ENCODE results near the gene VWA3A.
"Not testable (repeated sequence)": the region's sequence is repeated elsewhere in the genome, so short reads cannot be mapped to it uniquely, and the experiment has no call there.

The VWA3A gene, protein sequence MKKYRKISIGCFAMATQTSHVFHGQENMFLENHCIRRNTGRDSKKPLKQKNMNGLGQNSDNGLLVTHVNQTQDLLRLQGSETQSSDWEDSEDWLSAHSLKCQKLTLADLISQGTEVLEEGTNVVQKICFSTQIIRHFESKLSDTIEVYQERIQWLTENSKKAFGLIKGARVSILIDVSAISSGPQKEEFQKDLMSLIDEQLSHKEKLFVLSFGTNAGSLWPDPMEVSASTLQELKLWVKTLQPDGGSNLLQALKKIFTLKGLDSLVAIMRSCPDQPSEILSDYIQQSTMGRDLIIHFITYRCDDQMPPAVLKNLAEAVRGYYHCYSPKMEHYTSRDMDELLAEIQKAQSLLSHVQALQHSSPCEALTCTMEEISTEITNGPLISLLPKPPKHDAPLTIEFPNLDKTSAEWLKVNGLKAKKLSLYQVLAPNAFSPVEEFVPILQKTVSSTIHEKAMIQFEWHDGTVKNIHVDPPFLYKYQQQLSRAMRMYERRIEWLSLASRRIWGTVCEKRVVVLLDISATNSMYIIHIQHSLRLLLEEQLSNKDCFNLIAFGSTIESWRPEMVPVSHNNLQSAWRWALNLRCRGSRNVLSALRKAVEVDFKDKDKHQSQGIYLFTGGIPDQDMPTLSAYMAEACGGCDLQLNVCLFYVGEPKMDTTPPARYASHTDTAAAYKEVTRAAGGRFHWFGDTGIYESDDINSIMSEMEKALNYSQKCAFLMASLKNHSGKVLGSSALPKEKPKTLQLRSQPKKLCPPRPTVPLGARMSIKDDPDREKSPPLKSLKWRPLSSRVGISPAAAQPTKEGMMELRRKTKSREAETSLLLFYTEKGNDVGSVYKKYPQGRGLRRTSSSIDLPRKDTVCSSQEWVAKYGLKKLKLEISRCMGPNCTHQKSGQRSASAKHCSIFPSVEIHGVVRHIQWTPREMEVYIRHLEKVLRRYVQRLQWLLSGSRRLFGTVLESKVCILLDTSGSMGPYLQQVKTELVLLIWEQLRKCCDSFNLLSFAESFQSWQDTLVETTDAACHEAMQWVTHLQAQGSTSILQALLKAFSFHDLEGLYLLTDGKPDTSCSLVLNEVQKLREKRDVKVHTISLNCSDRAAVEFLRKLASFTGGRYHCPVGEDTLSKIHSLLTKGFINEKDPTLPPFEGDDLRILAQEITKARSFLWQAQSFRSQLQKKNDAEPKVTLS

DNA sequence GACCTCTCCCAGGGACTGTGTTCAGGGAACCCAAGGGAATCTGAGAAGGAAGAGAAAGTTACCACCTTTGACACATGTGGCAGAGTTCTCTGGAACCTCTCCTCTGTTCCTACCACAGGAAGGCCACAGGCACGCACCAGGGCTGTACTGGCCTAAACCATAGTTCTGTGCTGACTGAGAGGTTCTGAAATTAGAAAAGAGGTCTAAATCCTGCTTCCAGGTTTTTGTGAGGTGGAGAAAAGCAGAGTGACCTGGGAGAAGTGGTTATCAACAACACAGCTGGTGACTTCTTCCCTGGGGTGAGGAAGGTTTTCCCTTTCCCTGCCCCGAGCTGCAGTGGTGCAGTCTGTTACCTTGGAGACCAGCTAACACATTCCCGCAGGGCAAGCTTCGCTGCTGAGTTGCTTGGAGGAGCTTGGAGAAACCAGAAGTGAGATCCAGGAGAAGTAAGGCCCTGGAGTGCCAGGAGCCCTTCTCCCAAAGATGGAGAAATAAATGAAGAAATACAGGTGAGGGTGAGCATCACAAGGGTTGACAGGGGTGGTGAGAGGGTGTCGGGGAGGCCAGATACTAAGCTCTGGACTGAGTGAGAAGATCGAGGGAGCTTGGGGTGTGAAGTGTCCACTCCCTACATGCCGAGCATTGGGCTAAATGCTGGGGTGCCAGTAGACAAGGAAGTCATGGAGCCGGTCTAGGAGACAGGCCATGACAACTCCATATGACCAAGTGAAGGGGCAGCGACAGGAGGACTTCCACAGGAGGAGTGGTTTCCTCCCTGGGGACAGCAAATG lies at the start of gene VWA3A:
VWA3A (plus strand) TSS at position 399 of the 791 bp plus-strand sequence; CDS start at position 496, 97 bp downstream.
- TF ChIP-seq ZFX (IDR thresholded peaks at IDR 0.05; ENCODE audit: borderline replicate concordance): no peak
- TF ChIP-seq, protein P1, sequence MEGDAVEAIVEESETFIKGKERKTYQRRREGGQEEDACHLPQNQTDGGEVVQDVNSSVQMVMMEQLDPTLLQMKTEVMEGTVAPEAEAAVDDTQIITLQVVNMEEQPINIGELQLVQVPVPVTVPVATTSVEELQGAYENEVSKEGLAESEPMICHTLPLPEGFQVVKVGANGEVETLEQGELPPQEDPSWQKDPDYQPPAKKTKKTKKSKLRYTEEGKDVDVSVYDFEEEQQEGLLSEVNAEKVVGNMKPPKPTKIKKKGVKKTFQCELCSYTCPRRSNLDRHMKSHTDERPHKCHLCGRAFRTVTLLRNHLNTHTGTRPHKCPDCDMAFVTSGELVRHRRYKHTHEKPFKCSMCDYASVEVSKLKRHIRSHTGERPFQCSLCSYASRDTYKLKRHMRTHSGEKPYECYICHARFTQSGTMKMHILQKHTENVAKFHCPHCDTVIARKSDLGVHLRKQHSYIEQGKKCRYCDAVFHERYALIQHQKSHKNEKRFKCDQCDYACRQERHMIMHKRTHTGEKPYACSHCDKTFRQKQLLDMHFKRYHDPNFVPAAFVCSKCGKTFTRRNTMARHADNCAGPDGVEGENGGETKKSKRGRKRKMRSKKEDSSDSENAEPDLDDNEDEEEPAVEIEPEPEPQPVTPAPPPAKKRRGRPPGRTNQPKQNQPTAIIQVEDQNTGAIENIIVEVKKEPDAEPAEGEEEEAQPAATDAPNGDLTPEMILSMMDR (IDR thresholded peaks at IDR 0.05): no peak
- H3K27ac ChIP-seq: peak within 1 kb of the TSS; percentile 75

DNA sequence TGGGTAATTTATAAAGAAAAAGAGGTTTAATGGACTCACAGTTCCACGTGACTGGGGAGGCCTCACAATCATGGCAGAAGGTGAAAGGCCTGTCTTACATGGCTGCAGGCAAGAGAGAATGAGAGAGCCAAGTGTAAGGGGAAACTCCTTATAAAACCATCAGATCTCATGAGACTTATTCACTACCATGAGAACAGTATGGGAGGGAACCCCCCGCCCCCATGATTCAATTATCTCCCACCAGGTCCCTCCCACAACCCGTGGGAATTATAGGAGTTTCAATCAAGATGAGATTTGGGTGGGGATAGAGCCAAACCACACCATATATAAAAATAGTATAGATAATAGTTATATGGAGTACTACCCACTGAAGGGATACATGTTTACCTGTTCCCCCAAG lies 48.5 kb upstream of the VWA3A start:
- H3K27ac ChIP-seq: not testable (repeated sequence)

DNA sequence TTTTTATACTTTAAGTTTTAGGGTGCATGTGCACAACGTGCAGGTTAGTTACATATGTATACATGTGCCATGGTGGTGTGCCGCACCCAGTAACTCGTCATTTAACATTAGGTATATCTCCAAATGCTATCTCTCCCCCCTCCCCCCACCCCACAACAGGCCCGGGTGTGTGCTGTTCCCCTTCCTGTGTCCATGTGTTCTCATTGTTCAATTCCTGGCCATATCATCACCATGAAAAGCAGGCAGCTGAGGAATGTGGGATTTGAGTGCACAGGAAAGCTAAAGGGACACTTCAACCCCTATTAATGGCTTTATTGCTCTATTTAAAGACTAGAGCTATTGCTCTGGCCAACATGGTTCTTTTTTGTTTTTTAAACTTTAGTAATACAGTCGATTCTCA lies 46.5 kb upstream of the VWA3A start:
- H3K27ac ChIP-seq: not testable (repeated sequence)

DNA sequence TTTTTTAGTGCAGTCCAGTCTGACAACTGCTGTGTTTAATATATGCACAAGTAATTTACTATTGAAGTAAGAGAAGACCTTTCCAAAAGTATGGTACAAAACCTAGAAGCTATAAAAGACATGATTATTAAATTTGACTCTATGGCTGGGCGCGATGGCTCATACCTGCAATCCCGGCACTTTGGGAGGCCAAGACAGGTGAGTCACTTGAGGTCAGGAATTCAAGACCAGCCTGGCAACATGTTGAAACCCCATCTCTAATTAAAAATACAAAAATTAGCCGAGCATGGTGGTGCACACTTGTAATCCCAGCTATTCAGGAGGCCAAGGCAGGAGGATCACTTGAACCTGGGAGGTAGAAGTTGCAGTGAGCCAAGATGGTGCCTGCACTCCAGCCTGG lies 41.4 kb upstream of the VWA3A start:
- no peak overlapping the region for H3K27ac ChIP-seq

DNA sequence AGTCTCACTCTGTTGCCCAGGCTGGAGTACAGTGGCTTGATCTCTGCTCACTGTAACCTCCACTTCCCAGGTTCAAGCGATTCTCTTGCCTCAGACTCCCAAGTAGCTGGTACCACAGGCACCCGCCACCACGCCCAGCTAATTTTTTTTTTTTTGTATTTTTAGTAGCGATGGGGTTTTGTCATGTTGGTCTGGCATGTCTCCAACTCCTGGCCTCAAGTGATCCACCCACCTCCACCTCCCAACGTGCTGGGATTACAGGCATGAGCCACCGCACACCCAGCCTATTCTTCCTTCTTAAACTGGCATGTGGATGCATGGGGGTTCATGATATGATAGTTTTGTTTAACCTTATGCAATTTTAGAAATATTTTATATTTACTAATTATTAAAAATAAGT lies 39.4 kb upstream of the VWA3A start:
- TF ChIP-seq ZFX (IDR thresholded peaks at IDR 0.05; ENCODE audit: borderline replicate concordance): no peak
- TF ChIP-seq, protein P1 (IDR thresholded peaks at IDR 0.05): no peak
- no peak overlapping the region for H3K27ac ChIP-seq

More for the DNA sequence above, 41.4 kb upstream of the VWA3A start:
- TF ChIP-seq, protein P1 (IDR thresholded peaks at IDR 0.05): no peak
- TF ChIP-seq ZFX (IDR thresholded peaks at IDR 0.05; ENCODE audit: borderline replicate concordance): no peak

DNA sequence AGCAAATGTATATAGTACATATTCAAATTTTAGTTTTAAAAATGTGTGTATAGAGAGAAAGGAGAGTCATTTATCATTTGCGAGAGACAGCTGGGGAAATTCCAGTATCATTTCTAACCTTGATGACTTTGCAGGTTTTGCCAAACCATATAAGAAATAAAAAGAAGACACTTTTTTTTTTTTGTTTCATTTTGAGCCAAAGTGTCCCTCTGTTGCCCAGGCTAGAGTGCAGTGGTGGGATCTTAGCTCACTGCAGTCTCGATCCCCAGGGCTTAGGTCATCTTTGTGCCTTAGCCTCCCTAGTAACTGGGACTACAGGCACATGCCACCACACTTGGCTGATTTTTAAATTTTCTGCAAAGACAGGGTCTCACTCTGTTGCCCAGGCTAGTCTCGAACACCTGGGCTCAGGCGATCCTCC lies 38.4 kb upstream of the VWA3A start:
- no peak overlapping the region for H3K27ac ChIP-seq
- TF ChIP-seq ZFX (IDR thresholded peaks at IDR 0.05; ENCODE audit: borderline replicate concordance): no peak
- TF ChIP-seq, protein P1 (IDR thresholded peaks at IDR 0.05): no peak

DNA sequence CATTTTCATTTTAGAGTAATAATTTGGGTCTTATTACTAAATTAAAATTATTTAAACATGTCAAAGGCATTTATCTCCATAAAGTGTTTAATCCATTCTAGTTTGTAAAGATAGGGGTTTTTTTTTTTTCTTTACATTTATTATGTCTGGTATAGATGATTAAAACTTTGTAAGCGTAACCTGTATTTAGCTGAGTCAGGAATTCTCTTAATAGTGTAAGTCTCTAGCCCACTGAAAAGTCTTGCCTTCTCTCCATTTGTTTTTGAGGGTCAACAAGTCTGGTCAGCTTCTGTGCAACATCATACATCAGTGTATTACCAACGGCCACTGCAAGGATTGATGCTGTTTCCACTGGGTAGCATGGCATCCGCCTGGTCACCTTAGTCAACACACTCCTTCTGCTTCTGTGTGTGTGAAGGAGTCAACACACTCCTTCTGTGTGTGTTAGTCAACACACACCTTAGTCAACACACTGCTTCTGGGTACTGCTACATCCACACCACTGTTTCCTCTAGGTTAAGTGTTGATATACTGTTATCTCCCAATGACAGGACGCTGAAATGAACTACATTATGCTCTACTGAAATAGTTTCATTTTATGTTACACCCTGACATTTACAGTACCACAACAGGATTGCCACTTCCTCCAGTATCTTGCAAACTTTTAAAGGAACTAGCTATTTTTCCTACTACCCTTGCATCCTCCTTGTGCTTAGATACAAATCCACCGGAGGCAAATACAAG lies 37.3 kb upstream of the VWA3A start:
- TF ChIP-seq, protein P1 (IDR thresholded peaks at IDR 0.05): no peak
- no peak for TF ChIP-seq ZFX (IDR thresholded peaks at IDR 0.05; ENCODE audit: borderline replicate concordance)
- H3K27ac ChIP-seq: no peak overlapping the region

Measured in 22Rv1 (cell line).